ENCODE data around the gene KBTBD2.
"Not testable (repeated sequence)": the region's sequence is repeated elsewhere in the genome, so short reads cannot be mapped to it uniquely, and the experiment has no call there.

KBTBD2 gene

DNA sequence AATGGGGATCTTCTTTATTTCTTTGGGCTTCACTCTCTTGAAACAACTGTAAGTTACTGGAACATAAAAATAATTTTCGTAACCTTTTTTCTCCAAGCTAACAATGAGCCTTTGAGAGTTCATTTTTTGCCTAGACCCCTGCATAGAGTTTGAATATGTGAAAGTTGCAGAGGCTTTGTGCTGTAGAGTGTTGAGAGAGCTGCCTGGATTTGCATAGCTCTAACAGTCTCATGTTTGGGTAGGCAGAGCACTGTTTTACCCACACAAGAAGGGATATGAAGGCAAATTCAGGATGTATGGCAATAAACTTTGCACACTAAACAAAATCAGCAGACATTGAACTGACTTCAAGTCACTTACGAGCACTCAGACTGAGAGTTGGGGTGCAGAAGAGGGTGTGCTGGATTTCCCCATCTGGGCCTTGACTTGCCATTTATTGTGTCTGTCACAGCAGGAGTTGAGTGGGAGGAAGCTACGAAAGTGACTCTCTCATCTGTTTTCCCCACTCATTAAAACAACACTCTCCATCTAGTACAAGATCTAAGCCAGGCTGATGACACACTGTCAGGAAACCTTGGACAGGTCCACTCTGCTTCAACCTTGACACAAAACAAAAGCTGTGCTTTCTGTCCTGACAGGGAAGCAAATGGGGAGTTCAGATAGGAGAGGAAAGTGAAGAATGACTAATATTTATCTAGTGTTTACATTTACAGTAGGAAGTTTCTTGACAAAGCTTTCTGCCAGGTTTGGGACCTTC lies 62.4 kb downstream of the KBTBD2 start:
- not testable (repeated sequence) for H3K4me2 ChIP-seq (ENCODE audit: low read length); H2BK12ac ChIP-seq (ENCODE audit: low read length); H2AFZ ChIP-seq (ENCODE audit: insufficient read depth, low read length, poor library complexity); H3K79me2 ChIP-seq (ENCODE audit: control insufficient read depth, insufficient read depth, low read length, poor library complexity); H3K9me3 ChIP-seq (ENCODE audit: insufficient read depth, low read depth, low read length); H2BK5ac ChIP-seq (ENCODE audit: low read depth, low read length, poor library complexity); H3K14ac ChIP-seq (ENCODE audit: low read length); H4K8ac ChIP-seq (ENCODE audit: low read depth, low read length); H4K91ac ChIP-seq (ENCODE audit: low read depth, low read length); DNase-seq; H3K4me1 ChIP-seq (ENCODE audit: control insufficient read depth in 1 of 2, insufficient read depth in 2 of 2, low read length in 2 of 2); H3K4ac ChIP-seq (ENCODE audit: low read depth, low read length); H3K27me3 ChIP-seq (ENCODE audit: insufficient read depth, low read length); H3K18ac ChIP-seq (ENCODE audit: low read length); H2AK5ac ChIP-seq (ENCODE audit: low read length); H3K9ac ChIP-seq (ENCODE audit: low read length); H3K23ac ChIP-seq (ENCODE audit: low read length); H2BK120ac ChIP-seq (ENCODE audit: insufficient read depth, low read length, poor library complexity); H4K12ac ChIP-seq (ENCODE audit: low read depth, low read length); H3K79me1 ChIP-seq (ENCODE audit: low read length); H3K36me3 ChIP-seq (ENCODE audit: control insufficient read depth in 1 of 2, insufficient read depth in 2 of 2, low read length in 2 of 2); H3K4me3 ChIP-seq (ENCODE audit: low read depth, low read length); H3K27ac ChIP-seq (ENCODE audit: low read depth, low read length)
- no CpG with 5 or more reads among the region's 3 CpGs for WGBS (ENCODE audit: extremely low coverage, insufficient coverage, insufficient read length)
